Lower leg skin (tissue), 4 donors: ENCODE data around the gene LY6G6F. TPM values are rescaled to one million over a fixed set of nuclear protein-coding genes. Genes with fewer than 3 reads are reported as not detected.

Experiments
- DNase-seq, 2 donors: peaks; one replicate each; pipeline ENCODE4 v3.0.0-alpha.2; 2019; ENCODE audit warnings: low spot score in 2 of 2
- H3K4me3 ChIP-seq: fragments of 200-600 bp; sonication (generic); 2 replicates; pipeline ENCODE4 v1.5.1; 2017; ENCODE audit warnings: mild to moderate bottlenecking, low read depth; ENCODE audit not compliant: poor library complexity, severe bottlenecking
- POLR2A ChIP-seq, 2 donors: fragments of 450-650 bp; IDR thresholded peaks; one replicate each; pipeline ENCODE4 v1.6.1; 2016 to 2017; ENCODE audit warnings: antibody characterized with exemption in 2 of 2, mild to moderate bottlenecking in 1 of 2, moderate library complexity in 1 of 2
- WGBS, 2 donors: methylation state at CpG; one replicate each; pipeline ENCODE4 v1.1.5; 2018; 5-methylcytosine and 5-hydroxymethylcytosine counted together
- intact Hi-C: fragments of 100-400 bp; cut with DNase I; formaldehyde crosslinking; loops from one replicate; pipeline ENCODE4 v1.15.0; 2023; ENCODE audit warnings: low total_unique reads
- total RNA-seq, 4 donors: library from RNA; depleted of rRNA; stranded (reverse); fragments of >200 nt; gene quantifications; one replicate each; pipeline ENCODE4 v1.1.0, GENCODE V29; 2016
- TF ChIP-seq, protein P1 (sequence below), 3 donors: fragments of 450-650 bp; IDR thresholded peaks; one replicate each; pipeline ENCODE4 v1.5.1; 2016; ENCODE audit warnings: antibody characterized with exemption in 3 of 3, mild to moderate bottlenecking in 3 of 3, moderate library complexity in 2 of 3

LY6G6F gene
- total RNA-seq, 4 donors from 2014 or later: not detected

DNA sequence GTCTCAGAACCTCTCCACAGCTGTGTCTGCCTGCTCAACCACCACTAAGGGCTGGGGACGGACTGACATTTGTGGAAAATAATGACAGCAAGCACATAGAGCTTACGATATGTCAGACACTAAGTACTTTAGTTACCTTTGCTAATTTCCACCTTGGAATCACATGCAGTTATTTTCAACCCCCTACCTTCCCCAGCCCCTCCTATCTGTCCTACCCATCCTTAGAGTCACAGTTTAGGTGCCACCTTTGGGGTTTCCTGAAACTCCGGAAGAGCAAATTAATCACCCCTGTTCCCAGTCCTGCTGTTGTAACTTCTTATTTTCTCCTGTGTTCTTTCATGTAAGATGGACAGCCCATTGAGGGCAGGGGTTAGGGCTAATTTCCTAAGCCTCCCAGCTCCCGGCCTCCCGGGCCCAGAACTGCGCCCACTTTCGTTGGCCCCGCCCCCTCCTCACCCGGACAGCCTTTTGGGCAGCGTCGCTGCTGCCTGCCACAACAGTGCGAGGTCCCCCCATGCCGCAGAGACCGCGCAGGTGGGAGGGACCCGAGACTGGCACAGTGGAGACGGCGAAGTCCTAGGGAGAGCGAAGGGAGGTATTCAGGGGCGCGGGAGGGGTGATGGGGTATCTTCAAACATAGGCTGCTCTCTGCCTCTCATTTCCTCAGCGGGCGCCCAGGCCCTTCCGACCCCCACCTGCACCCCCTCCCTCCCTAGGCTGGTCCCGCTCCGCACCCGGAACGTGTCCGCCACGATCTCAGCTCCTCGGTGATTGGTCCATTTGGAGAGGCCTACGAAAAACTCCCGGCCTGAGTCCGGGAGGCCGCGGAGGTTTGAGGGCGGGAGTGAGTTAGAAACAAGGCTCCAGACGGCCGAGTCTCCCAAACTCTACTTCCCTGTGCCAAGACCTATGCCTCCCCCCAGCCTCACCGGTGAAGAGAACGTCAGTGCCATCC, 21.3 kb downstream of the LY6G6F start:
- intact Hi-C loops: no loop called here
- H3K4me3 ChIP-seq: no peak overlapping the region

DNA sequence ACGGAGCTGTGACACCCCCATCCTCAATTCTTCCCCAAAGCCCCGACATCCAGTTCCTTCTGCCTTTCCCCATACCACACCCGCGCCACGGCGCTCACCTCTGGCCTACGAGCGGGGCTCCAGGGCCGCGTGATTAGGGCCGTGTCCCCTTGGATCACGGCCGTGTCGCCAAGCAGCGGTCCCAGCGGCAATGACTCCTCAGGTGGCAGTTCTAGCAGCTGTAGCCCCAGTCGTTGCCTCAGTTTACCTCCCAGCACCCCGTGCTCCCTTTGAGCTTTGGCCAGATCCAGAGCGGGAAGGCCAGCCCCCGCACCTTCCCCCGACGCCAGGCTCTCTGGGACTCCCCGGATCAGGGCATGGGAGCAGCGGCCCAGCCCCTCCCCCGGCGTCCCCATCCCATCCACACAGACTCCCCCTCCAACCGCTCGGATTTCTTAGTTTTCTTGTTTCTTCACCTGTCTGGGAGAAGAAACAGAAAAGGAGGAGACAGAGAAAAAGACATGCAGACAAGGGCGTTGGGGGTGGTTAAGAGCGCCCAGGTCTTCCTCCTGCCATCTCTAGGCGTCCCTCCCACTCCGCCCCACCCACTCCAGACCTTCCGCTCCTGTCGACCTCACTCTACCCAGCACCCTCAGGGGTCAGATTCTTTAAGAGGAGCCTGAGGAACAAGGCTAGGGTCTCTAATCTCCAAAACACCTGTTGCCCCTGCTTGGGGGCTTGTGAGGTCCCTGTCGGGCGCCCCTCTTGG, 22.3 kb downstream of the LY6G6F start, which contains the start of gene DDAH2:
Gene DDAH2, minus strand, starts transcription at position 533 of the 748 bp plus-strand sequence. Its CDS starts 138 bp downstream, at position 395.
- TF ChIP-seq, protein P1, sequence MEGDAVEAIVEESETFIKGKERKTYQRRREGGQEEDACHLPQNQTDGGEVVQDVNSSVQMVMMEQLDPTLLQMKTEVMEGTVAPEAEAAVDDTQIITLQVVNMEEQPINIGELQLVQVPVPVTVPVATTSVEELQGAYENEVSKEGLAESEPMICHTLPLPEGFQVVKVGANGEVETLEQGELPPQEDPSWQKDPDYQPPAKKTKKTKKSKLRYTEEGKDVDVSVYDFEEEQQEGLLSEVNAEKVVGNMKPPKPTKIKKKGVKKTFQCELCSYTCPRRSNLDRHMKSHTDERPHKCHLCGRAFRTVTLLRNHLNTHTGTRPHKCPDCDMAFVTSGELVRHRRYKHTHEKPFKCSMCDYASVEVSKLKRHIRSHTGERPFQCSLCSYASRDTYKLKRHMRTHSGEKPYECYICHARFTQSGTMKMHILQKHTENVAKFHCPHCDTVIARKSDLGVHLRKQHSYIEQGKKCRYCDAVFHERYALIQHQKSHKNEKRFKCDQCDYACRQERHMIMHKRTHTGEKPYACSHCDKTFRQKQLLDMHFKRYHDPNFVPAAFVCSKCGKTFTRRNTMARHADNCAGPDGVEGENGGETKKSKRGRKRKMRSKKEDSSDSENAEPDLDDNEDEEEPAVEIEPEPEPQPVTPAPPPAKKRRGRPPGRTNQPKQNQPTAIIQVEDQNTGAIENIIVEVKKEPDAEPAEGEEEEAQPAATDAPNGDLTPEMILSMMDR (IDR thresholded peaks at IDR 0.05): no peak
- no peak for TF ChIP-seq POLR2A (IDR thresholded peaks at IDR 0.05)
- 11 to 19% methylated on average over 36 of the region's 36 CpGs for WGBS, 2 donors
- H3K4me3 ChIP-seq: peak within 1 kb of the TSS; percentile 93
- DNase-seq: peak; percentile 82 to 91
- intact Hi-C loops: no loop called here

More for the DNA sequence above, 21.3 kb downstream of the LY6G6F start:
- no peak for DNase-seq
- WGBS, 2 donors: 70 to 72% methylated on average over 41 of the region's 41 CpGs
- TF ChIP-seq, protein P1 (IDR thresholded peaks at IDR 0.05): no peak
- TF ChIP-seq POLR2A (IDR thresholded peaks at IDR 0.05): no peak

DNA sequence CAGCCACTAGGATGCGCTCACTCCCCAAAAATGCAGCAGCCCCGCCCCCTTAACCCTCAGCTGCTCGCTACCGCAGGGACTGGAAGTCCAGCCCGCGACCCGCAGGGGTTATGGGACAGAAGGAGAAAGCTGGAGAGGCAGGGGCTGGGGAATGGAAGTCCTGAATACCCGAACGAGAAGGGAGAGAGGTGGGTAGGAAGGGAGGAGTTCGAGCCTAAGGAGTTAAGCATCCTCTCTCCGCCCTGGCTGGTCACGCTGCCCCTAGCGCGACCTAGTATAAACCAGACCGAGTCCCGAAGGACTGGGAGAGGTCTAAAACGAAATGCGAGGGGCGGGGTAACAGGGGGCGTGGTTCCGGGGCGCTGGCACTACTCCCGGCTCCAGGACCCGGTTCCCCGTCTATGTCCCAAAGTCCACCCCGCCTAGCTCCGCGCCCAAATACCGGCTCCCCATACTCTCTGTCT, 22.9 kb downstream of the LY6G6F start:
- DNase-seq: peak; percentile 92 to 99
- peak overlapping the region; percentile 93 for H3K4me3 ChIP-seq
- WGBS, 2 donors: 0% methylated on average over 22 to 29 of the region's 29 CpGs
- intact Hi-C loops: no loop called here
- no peak for TF ChIP-seq POLR2A (IDR thresholded peaks at IDR 0.05)
- TF ChIP-seq, protein P1 (IDR thresholded peaks at IDR 0.05): peak in 1 of 3 donors; percentile 57

DNA sequence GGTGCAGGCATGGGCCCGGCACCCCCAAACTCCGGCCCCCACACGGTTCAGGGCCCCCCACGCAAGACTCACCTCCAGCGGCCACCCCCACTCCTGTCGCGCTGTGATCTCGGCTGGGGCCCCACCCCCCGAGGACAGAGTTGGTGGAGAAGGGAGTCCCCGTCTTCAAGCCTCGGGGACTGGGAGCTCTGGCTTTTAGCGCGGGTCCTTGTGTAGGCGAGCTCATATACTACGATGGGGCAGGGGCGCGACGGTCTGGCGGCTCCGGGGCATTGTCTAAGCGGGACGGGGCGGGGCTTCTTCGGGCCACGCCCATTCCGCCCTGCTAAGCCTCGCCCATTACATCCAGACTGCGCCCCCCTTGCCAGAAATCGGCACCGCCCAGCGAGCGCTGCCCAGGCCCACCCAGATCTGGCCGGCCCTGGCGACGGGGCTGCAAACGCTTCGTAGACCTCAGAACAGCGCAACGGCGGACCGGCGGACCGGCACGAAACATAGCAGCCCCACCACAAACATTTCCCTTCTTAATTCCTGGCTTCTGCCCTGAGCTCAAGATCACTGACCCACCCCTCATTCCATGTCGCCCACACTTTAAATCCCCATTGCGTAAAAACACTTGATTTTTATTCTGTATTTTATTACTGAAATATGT, 23.4 kb downstream of the LY6G6F start:
- intact Hi-C loops: no loop called here
- H3K4me3 ChIP-seq: peak overlapping the region; percentile 93
- WGBS, 2 donors: 3 to 13% methylated on average over 15 to 33 of the region's 46 CpGs
- peak; percentile 84 to 98 for DNase-seq
- TF ChIP-seq, protein P1 (IDR thresholded peaks at IDR 0.05): no peak

DNA sequence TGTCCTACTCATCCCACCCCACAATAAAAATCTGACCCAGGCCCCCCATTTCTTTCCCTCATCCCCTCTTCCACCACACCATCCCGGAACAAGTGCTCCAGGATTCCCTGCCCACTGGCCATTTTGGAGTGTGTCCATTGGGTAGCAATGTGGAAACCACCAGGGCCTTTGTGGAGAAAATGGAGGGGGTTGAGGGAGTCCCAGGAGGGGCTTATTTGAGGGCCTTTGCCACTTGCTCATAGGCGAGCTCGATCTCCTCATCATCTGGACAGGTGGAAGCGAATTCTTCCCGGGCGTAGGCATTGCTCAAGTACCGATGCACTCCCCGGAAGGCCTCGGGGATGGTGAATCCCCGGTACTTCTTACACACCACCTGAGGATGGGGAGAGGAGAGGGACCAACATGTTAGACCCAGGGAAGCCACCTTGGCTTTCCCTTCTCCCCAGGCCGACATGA, 24.0 kb downstream of the LY6G6F start:
- TF ChIP-seq, protein P1 (IDR thresholded peaks at IDR 0.05): no peak
- TF ChIP-seq POLR2A (IDR thresholded peaks at IDR 0.05): no peak
- intact Hi-C loops: no loop called here
- no peak for DNase-seq
- no peak overlapping the region for H3K4me3 ChIP-seq
- 58 to 66% methylated on average over 11 of the region's 11 CpGs for WGBS, 2 donors
